Measurements from ENCODE around the gene ZNF319. TPM values are rescaled to one million over a fixed set of nuclear protein-coding genes. Genes with fewer than 3 reads are reported as not detected.

ZNF319 gene
- total RNA-seq, result 2.8 and 3.1 TPM in 2 replicates

DNA sequence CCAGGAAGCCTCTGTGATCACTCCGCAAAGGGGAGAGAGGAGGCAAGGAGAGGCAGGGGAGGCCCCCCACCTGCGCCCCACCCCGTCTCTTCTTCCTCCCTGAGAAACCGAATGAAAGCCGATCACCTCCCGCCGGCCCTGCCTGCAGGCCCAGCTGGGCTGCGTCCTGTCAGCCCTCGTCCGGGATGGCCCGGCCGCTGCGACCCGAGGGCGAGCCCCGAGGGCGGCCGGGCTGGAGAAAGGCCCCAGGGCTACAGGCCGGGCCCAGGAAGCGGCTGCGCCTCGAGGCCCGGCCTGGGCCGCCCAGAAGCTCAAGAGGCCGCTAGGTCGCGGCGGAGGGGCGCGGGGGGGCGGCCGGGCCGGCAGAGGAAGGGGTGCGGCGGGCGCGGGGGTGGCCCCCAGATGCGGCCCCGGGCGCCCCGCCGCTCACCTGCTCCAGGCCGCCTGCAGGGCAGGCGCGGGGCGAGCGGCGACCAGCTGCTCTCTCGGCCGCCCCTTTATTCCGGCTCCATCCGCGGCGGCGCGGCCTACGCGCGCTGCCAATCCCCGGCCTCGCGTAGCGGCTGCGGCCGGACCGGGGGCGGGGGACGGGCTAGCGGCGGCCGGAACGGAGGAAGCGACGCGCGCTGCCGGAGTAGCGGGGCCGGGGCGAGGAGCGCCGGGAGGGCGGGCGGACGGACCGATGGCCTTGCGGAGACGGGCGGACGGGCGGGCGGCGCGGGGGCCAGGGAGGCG is at the start of gene ZNF319:
ZNF319 (minus strand) TSS at position 702 of the 735 bp plus-strand sequence. CDS start 2,407 bp downstream, outside the sequence.

DNA sequence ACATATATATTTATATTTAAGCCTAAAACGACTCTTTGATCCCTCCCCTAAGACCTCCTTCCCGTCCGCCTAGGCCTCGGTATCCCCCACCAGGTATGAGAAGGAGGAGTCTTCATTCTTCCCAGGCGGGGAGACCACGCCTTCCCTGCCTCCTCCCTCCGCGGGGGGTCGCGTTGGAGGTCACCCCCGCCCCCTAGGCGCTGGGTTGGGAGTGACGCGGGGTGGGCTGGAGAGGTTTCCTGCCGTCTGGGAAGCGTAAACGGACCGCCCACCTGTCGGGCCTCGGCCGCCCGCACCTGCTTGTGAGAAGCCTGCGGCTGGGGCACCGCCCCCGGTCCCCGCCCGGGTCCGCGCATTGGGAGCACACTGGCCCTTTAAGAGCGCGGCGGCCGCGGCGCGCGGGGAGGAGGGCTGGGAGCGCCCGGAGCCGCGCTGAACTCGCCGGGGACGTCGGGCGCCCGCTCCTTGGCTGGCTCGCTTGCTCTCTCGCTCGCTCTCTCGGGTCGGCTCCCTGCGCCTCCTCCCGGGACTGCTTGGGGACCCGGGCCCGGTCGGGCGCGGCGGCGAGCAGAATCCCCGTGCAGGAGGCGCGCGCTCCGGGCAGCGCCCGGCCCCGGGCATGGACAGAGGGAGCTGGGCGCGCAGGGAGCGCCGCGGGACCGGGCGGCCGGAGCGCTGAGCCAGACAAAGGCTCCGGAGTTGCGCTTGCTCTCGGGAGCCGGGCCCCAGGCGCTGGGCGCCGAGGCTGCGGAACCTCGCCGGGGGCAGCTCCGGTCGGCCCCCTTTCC is 25.1 kb upstream of the ZNF319 start, which contains the start of gene MMP15:
MMP15 (plus strand) TSS at position 404 of the 788 bp plus-strand sequence. CDS start 597 bp downstream, outside the sequence.

DNA sequence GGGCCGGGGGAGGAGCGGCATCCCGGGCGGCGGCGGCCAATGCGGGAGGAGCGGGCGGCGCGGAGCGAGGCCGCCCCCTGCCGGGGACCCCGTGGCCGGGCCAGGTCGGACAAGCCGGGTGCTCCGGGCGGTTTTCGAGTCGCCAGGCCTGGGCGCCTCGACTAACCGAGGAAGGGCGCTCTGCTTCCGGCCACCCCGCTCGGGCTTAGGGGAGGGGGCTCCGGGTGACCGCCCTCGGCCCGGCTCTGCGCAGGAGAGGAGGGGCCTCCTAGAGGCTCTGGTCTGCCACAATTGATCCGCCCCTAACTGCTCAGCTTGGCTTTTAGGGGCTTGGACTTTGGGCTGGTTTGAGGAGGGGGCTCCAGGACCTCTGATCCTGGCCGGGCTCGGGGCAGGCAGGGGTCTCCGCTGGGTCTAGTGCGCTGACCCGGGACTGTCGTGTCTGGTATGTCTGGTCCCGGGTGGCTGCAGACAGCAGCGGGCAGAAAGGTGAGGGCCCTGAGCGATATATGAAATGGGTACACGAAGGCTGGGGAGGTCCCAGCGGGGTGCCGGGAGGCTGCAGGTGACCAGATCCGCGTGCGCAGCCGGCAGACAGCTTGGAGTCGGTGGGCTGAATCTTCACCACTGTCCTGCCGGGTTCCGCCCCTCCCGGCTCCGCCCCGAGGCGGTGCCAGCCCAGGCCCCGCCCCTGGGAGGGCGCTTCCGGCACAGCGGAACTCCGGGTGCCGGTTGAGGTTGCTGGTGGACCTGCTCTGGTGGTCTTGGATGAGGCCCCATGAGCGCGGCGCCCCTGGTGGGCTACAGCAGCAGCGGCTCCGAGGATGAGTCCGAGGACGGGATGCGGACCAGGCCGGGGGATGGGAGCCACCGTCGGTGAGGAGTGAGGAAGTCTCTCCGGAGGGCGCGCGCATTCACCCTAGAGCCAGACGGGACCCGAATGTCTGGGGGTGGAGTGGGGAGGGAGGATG is 519 bp upstream of the ZNF319 start, which contains the start of gene USB1:
USB1 (plus strand) TSS at position 702 of the 971 bp plus-strand sequence; CDS start at position 779, 77 bp downstream.

DNA sequence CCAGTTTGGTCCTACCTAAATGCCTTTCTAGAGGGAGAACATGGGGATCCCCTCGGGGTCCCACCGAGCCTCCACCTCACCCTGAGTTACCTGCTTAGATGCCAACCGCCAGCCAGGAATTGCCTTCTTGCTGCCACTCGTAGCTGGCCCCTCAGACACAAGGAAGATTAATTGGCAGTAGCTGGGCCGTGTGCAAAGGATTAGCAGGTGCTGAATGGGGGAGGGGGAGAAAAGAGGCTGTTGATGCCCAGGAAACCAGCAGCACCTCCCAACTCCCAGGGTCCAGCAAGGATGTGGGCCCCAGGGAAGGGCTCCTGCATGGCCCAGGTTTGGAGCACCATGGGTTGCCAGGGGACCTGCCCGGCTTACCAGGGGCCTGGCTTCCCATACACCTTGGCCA is 29.5 kb downstream of the ZNF319 start, which contains the start of gene CNGB1:
CNGB1 (minus strand) TSS at position 159 of the 400 bp plus-strand sequence. CDS start 3,842 bp downstream, outside the sequence.

Other genes with a start within 250 kb of the ZNF319 start
- 76.2 and 81.3 TPM in 2 replicates for gene KIFC3, start 198.2 kb downstream of the ZNF319 start, total RNA-seq
- not detected in 2 replicates for gene CNGB1, start 29.5 kb downstream of the ZNF319 start, total RNA-seq
- 30.6 and 32.0 TPM in 2 replicates for gene USB1, start 735 bp upstream of the ZNF319 start, total RNA-seq
- 1.00 and 4.2 TPM in 2 replicates for gene MMP15, start 25.1 kb upstream of the ZNF319 start, total RNA-seq
- 29.5 and 43.5 TPM in 2 replicates for gene CFAP20, start 128.7 kb upstream of the ZNF319 start, total RNA-seq
- gene CSNK2A2, start 197.4 kb upstream of the ZNF319 start, total RNA-seq, result 25.6 and 29.0 TPM in 2 replicates